ENCODE results near the gene SVIL. TPM values are rescaled to one million over a fixed set of nuclear protein-coding genes. Genes with fewer than 3 reads are reported as not detected.

Gene SVIL
- total and polyA plus RNA-seq, 2 of the 13 experiments (the other 11 are each of a cell fraction or from before 2014, with no cell fraction given) = 3.9 to 12.1 TPM

DNA sequence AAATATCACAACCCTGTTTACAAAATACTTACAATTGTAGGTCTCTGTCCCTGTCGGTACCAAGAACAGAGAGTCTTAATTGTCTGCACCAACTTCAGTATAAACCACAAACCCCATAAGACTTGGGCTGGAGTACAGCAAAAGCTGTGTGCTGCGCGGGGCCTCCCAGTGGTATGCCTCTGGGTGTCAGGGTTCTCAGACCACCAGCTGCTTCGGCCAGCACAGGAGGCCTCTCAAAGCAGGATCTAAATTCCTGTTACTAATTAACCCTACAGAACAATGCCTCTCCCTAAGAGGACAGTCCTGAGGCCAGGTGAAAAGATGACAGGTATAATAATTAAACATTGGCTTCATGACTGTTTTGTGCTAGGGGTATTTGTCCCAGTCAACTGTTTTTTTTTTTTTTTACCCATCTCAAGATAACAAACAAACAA is 957 bp upstream of the SVIL start (continued):
- TF ChIP-seq DRAP1 (CRISPR knock-in tag; IDR thresholded peaks at IDR 0.05) = no peak
- TF ChIP-seq HOXA3 (CRISPR knock-in tag; IDR thresholded peaks at IDR 0.05) = peak; percentile 36; the same call in 1 of the 2 replicates
- TF ChIP-seq NAIF1 (CRISPR knock-in tag; IDR thresholded peaks at IDR 0.05; ENCODE audit: borderline replicate concordance) = no peak
- no peak for TF ChIP-seq ZBTB8A (CRISPR knock-in tag; IDR thresholded peaks at IDR 0.05; ENCODE audit: borderline replicate concordance, low read depth)
- TF ChIP-seq ZNF101 (CRISPR knock-in tag; IDR thresholded peaks at IDR 0.05; ENCODE audit: borderline replicate concordance, low read depth) = no peak
- TF ChIP-seq, protein P1, sequence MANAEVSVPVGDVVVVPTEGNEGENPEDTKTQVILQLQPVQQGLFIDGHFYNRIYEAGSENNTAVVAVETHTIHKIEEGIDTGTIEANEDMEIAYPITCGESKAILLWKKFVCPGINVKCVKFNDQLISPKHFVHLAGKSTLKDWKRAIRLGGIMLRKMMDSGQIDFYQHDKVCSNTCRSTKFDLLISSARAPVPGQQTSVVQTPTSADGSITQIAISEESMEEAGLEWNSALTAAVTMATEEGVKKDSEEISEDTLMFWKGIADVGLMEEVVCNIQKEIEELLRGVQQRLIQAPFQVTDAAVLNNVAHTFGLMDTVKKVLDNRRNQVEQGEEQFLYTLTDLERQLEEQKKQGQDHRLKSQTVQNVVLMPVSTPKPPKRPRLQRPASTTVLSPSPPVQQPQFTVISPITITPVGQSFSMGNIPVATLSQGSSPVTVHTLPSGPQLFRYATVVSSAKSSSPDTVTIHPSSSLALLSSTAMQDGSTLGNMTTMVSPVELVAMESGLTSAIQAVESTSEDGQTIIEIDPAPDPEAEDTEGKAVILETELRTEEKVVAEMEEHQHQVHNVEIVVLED (CRISPR knock-in tag; IDR thresholded peaks at IDR 0.05; ENCODE audit: borderline replicate concordance) = no peak
- no peak for TF ChIP-seq CERS6 (CRISPR knock-in tag; IDR thresholded peaks at IDR 0.05)
- TF ChIP-seq SNAI1 (CRISPR knock-in tag; IDR thresholded peaks at IDR 0.05; ENCODE audit: borderline replicate concordance) = no peak
- TF ChIP-seq GPN1 (CRISPR knock-in tag; IDR thresholded peaks at IDR 0.05; ENCODE audit: borderline replicate concordance) = no peak
- no peak for TF ChIP-seq ATF7 (IDR thresholded peaks at IDR 0.05)
- no peak for TF ChIP-seq ATF7 (CRISPR knock-in tag; IDR thresholded peaks at IDR 0.05)
- no peak for TF ChIP-seq MIER3 (CRISPR knock-in tag; IDR thresholded peaks at IDR 0.05; ENCODE audit: borderline replicate concordance)
- no peak for TF ChIP-seq ZNF569 (CRISPR knock-in tag; IDR thresholded peaks at IDR 0.05; ENCODE audit: borderline replicate concordance)
- no peak for TF ChIP-seq PHB2 (IDR thresholded peaks at IDR 0.05; ENCODE audit: partially characterized antibody)
- no peak for TF ChIP-seq MLXIP (CRISPR knock-in tag; IDR thresholded peaks at IDR 0.05; ENCODE audit: borderline replicate concordance)
- no peak for TF ChIP-seq ZSCAN31 (CRISPR knock-in tag; IDR thresholded peaks at IDR 0.05; ENCODE audit: low read depth)
- no peak for TF ChIP-seq HOXD1 (CRISPR knock-in tag; IDR thresholded peaks at IDR 0.05)
- TF ChIP-seq SMARCC2 (IDR thresholded peaks at IDR 0.05) = no peak
- peak; percentile 69 for TF ChIP-seq HNRNPUL1 (IDR thresholded peaks at IDR 0.05; ENCODE audit: low read depth, low read length)
- TF ChIP-seq NR2F6 (IDR thresholded peaks at IDR 0.05) = no peak; the same call in 1 of the 2 replicates
- TF ChIP-seq NR2F6 (CRISPR knock-in tag; IDR thresholded peaks at IDR 0.05) = peak; percentile 50; the same call in 1 of the 2 replicates
- no peak for TF ChIP-seq ZZZ3 (CRISPR knock-in tag; IDR thresholded peaks at IDR 0.05; ENCODE audit: borderline replicate concordance)
- no peak for TF ChIP-seq ZBTB20 (CRISPR knock-in tag; IDR thresholded peaks at IDR 0.05; ENCODE audit: borderline replicate concordance, low read depth)
- 0 out of 2 replicates have a peak, but pooled peaks have one; percentile 13 for TF ChIP-seq SMC3 (IDR thresholded peaks at IDR 0.05; ENCODE audit: low read length)
- TF ChIP-seq ZNF749 (CRISPR knock-in tag; IDR thresholded peaks at IDR 0.05; ENCODE audit: borderline replicate concordance) = no peak
- TF ChIP-seq MIXL1 (CRISPR knock-in tag; IDR thresholded peaks at IDR 0.05) = peak; percentile 85
